ENCODE results near the gene DCHS1. TPM values are rescaled to one million over a fixed set of nuclear protein-coding genes. Genes with fewer than 3 reads are reported as not detected.
A peak's percentile ranks its signal among the peaks of the same experiment; 100 is the strongest.

The DCHS1 gene
- total and polyA plus RNA-seq, 9 of the 15 experiments (the other 6 are each of a cell fraction or from before 2014, with no cell fraction given) = 0.04 to 0.49 (median 0.14) TPM; not detected in 2

GRCh38 chr11:6682591-6682935, 27.0 kb upstream of the DCHS1 start:
- FAIRE-seq (no peak), ATAC-seq (peak; percentile 9), DNase-seq (ENCODE audit: extremely low read depth in 1 of 4, low spot score in 3 of 4) (no peak)
- Histone ChIP-seq H3K4me3 (peak overlapping the region; percentile 68), H3K4me1 (replicated peaks in 1 of 2; ENCODE audit: control insufficient read depth in 2 of 2, insufficient read depth in 2 of 2, low read length in 2 of 2) (peaks cover 10 to 14% of the 10 kb centered on the region in 2 experiments; a peak in 4 of 5 replicates), H3K27ac (ENCODE audit: extremely low read depth, low read depth, low read length) (peak overlapping the region; percentile 80), H3K79me2 (ENCODE audit: control insufficient read depth, insufficient read depth, low read length) (peaks cover 31% of the 10 kb centered on the region), H3K9ac (ENCODE audit: insufficient read depth in 1 of 2, low read depth in 2 of 2, low read length in 2 of 2) (peak overlapping the region; percentile 91 to 98), H3K27me3 (ENCODE audit: control insufficient read depth in 2 of 2, insufficient read depth in 2 of 2, low read length in 2 of 2) (no peaks in the 10 kb centered on the region), H4K20me1 (replicated peaks; ENCODE audit: control insufficient read depth, insufficient read depth, low read length) (no peaks in the 10 kb centered on the region), H3K9me1 (ENCODE audit: control insufficient read depth, insufficient read depth, low read length) (peaks cover 3% of the 10 kb centered on the region), H3K9me3 (replicated peaks; ENCODE audit: control insufficient read depth, insufficient read depth, low read depth, low read length) (no peaks in the 10 kb centered on the region), H2AFZ (ENCODE audit: low read depth, low read length) (peak overlapping the region; percentile 92), H3K36me3 (ENCODE audit: control insufficient read depth, insufficient read depth, low read length) (peaks cover 25% of the 10 kb centered on the region), H3K4me2 (ENCODE audit: insufficient read depth, low read length) (peak overlapping the region; percentile 94)
- ChIA-PET CTCF (ENCODE audit: low intra/inter-chr PET ratio) (interaction anchor here (1.5 to 1.8 kb wide), 2 partner anchors 152 to 244 kb away, joined by 3 to 4 read pairs; no protein-coding TSS in a partner anchor), POLR2A (interaction anchor here (0.6 to 1.2 kb wide), 4 partner anchors 9 to 37 kb away, joined by 3 to 5 read pairs (median 3); no protein-coding TSS in a partner anchor)
- 2% methylated on average over 10 of the region's 10 CpGs for WGBS (ENCODE audit: insufficient coverage, low coverage, missing lambda C conversion rate)
- in situ Hi-C loops (cut with MboI) (loop anchor here (5.0 kb wide), 1 partner anchor 60 kb away; no protein-coding TSS in a partner anchor), intact Hi-C loops (cut with micrococcal nuclease) (loop anchor here (2.0 kb wide), 1 partner anchor 70 kb away; the partner anchor contains the start of gene TAF10)
- TSS peak; percentile 68 for BruUV-seq (replicated peaks)
- TF ChIP-seq NFXL1 (CRISPR knock-in tag; IDR thresholded peaks at IDR 0.05) (no peak), DACH1 (IDR thresholded peaks at IDR 0.05; ENCODE audit: partially characterized antibody) (no peak), ZBTB5 (IDR thresholded peaks at IDR 0.05) (no peak), MCM3 (IDR thresholded peaks at IDR 0.05) (no peak), DDX20 (tag; IDR thresholded peaks at IDR 0.05; ENCODE audit: low read depth) (no peak), CHD2 (IDR thresholded peaks at IDR 0.05; ENCODE audit: low read depth, low read length) (no peak), RFX7 (CRISPR knock-in tag; IDR thresholded peaks at IDR 0.05) (no peak), ETS1 (conservative IDR thresholded peaks at IDR 0.05; ENCODE audit: control insufficient read depth, low read depth, low read length) (no peak), MYBL2 (IDR thresholded peaks at IDR 0.05; ENCODE audit: low read depth) (no peak), MYBL2 (CRISPR knock-in tag; IDR thresholded peaks at IDR 0.05; ENCODE audit: borderline replicate concordance) (no peak), GATA2 (CRISPR knock-in tag; IDR thresholded peaks at IDR 0.05) (0 out of 2 replicates have a peak, but pooled peaks have one; percentile 22), MEF2A (IDR thresholded peaks at IDR 0.05; ENCODE audit: control insufficient read depth, low read depth, low read length) (no peak), JUNB (CRISPR knock-in tag; conservative IDR thresholded peaks at IDR 0.05) (no peak)
- TF ChIP-seq, protein P1, sequence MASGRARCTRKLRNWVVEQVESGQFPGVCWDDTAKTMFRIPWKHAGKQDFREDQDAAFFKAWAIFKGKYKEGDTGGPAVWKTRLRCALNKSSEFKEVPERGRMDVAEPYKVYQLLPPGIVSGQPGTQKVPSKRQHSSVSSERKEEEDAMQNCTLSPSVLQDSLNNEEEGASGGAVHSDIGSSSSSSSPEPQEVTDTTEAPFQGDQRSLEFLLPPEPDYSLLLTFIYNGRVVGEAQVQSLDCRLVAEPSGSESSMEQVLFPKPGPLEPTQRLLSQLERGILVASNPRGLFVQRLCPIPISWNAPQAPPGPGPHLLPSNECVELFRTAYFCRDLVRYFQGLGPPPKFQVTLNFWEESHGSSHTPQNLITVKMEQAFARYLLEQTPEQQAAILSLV (tag; IDR thresholded peaks at IDR 0.05) = no peak
- TF ChIP-seq, protein P2, sequence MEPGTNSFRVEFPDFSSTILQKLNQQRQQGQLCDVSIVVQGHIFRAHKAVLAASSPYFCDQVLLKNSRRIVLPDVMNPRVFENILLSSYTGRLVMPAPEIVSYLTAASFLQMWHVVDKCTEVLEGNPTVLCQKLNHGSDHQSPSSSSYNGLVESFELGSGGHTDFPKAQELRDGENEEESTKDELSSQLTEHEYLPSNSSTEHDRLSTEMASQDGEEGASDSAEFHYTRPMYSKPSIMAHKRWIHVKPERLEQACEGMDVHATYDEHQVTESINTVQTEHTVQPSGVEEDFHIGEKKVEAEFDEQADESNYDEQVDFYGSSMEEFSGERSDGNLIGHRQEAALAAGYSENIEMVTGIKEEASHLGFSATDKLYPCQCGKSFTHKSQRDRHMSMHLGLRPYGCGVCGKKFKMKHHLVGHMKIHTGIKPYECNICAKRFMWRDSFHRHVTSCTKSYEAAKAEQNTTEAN (CRISPR knock-in tag; IDR thresholded peaks at IDR 0.05) = no peak
- TF ChIP-seq, protein P3, sequence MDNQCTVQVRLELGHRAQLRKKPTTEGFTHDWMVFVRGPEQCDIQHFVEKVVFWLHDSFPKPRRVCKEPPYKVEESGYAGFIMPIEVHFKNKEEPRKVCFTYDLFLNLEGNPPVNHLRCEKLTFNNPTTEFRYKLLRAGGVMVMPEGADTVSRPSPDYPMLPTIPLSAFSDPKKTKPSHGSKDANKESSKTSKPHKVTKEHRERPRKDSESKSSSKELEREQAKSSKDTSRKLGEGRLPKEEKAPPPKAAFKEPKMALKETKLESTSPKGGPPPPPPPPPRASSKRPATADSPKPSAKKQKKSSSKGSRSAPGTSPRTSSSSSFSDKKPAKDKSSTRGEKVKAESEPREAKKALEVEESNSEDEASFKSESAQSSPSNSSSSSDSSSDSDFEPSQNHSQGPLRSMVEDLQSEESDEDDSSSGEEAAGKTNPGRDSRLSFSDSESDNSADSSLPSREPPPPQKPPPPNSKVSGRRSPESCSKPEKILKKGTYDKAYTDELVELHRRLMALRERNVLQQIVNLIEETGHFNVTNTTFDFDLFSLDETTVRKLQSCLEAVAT (IDR thresholded peaks at IDR 0.05) = no peak

Data from K562 (cell line).